ENCODE measurements around the gene C9orf78.
A peak's percentile ranks its signal among the peaks of the same experiment; 100 is the strongest.

Gene C9orf78

GRCh38 chr9:129868023-129868871 is 33.2 kb upstream of the C9orf78 start:
- DNase-seq (ENCODE audit: low read depth) = no peak

- DNase-seq (ENCODE audit: low read depth) = no peak
Measured at GRCh38 chr9:129867136-129868022, 32.3 kb upstream of the C9orf78 start.

GRCh38 chr9:129866394-129867135 is 31.5 kb upstream of the C9orf78 start:
- no peak for DNase-seq (ENCODE audit: low read depth)

GRCh38 chr9:129865668-129866320 is 30.7 kb upstream of the C9orf78 start:
- DNase-seq (ENCODE audit: low read depth) = no peak

- DNase-seq (ENCODE audit: low read depth) = no peak
Measured at GRCh38 chr9:129864991-129865647, 30.0 kb upstream of the C9orf78 start.

GRCh38 chr9:129863059-129863690 is 28.1 kb upstream of the C9orf78 start:
- peak; percentile 63 for DNase-seq (ENCODE audit: low read depth)

GRCh38 chr9:129861447-129861827 is 26.4 kb upstream of the C9orf78 start:
- no peak for DNase-seq (ENCODE audit: low read depth)

- DNase-seq (ENCODE audit: low read depth) = no peak
Measured at GRCh38 chr9:129860653-129861446, 25.8 kb upstream of the C9orf78 start.

- no peak for DNase-seq (ENCODE audit: low read depth)
Measured at GRCh38 chr9:129858167-129858962, 23.3 kb upstream of the C9orf78 start.

GRCh38 chr9:129857207-129857606 is 22.1 kb upstream of the C9orf78 start:
- no peak for DNase-seq (ENCODE audit: low read depth)

GRCh38 chr9:129854588-129855110 is 19.6 kb upstream of the C9orf78 start:
- DNase-seq (ENCODE audit: low read depth) = no peak

GRCh38 chr9:129853614-129854013 is 18.5 kb upstream of the C9orf78 start:
- DNase-seq (ENCODE audit: low read depth) = no peak

GRCh38 chr9:129852579-129852978 is 17.5 kb upstream of the C9orf78 start:
- no peak for DNase-seq (ENCODE audit: low read depth)

GRCh38 chr9:129851821-129852220 is 16.7 kb upstream of the C9orf78 start:
- no peak for DNase-seq (ENCODE audit: low read depth)

- DNase-seq (ENCODE audit: low read depth) = no peak
Measured at GRCh38 chr9:129850821-129851550, 15.9 kb upstream of the C9orf78 start.

- DNase-seq (ENCODE audit: low read depth) = no peak
Measured at GRCh38 chr9:129849901-129850300, 14.8 kb upstream of the C9orf78 start.

- no peak for DNase-seq (ENCODE audit: low read depth)
Measured at GRCh38 chr9:129848712-129849441, 13.8 kb upstream of the C9orf78 start.

All from activated gamma-delta T cell treated with anti-CD3 and anti-CD28 coated beads, Interleukin-2, amount 50 U/mL, for 16 hours (primary cell).